ENCODE data around the gene CSMD2. TPM values are rescaled to one million over a fixed set of nuclear protein-coding genes. Genes with fewer than 3 reads are reported as not detected.

Gene CSMD2
- total RNA-seq, 1 donor from 2014 or later = 0.75 TPM

GRCh38 chr1:33465316-33465715, 699.7 kb downstream of the CSMD2 start:
- no peaks in the 10 kb centered on the region for H3K36me3 ChIP-seq (ENCODE audit: control insufficient read depth, insufficient read depth, low read length)
- TF ChIP-seq, protein P1, sequence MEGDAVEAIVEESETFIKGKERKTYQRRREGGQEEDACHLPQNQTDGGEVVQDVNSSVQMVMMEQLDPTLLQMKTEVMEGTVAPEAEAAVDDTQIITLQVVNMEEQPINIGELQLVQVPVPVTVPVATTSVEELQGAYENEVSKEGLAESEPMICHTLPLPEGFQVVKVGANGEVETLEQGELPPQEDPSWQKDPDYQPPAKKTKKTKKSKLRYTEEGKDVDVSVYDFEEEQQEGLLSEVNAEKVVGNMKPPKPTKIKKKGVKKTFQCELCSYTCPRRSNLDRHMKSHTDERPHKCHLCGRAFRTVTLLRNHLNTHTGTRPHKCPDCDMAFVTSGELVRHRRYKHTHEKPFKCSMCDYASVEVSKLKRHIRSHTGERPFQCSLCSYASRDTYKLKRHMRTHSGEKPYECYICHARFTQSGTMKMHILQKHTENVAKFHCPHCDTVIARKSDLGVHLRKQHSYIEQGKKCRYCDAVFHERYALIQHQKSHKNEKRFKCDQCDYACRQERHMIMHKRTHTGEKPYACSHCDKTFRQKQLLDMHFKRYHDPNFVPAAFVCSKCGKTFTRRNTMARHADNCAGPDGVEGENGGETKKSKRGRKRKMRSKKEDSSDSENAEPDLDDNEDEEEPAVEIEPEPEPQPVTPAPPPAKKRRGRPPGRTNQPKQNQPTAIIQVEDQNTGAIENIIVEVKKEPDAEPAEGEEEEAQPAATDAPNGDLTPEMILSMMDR (IDR thresholded peaks at IDR 0.05; ENCODE audit: insufficient read depth, low read length, poor library complexity, severe bottlenecking) = no peak
- no peak for DNase-seq (ENCODE audit: low read depth)
- H3K4me3 ChIP-seq (ENCODE audit: low read depth, low read length) = no peak overlapping the region
- no peaks in the 10 kb centered on the region for H3K27me3 ChIP-seq (ENCODE audit: control insufficient read depth, insufficient read depth, low read length)

DNA sequence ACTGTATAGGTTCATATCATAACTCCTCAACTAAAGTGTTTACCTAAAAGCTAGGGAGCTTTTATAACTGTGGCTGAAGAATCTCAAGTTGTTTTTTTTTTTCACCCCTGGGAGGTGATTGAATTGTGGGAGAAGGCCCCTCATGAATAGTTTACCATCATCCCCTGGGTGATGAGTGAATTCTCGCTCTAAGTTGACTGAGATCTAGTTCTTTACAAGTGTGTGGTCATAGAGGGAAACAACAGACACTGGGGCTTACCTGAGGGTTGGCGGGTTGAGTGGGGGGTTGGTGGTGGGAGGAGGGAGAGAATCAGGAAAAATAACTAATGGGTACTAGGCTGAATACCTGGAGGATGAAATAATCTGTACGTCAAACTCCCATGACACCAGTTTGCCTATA, 700.5 kb downstream of the CSMD2 start:
- DNase-seq (ENCODE audit: low read depth) = no peak
- no peak overlapping the region for H3K4me3 ChIP-seq (ENCODE audit: low read depth, low read length)
- TF ChIP-seq, protein P1 (IDR thresholded peaks at IDR 0.05; ENCODE audit: insufficient read depth, low read length, poor library complexity, severe bottlenecking) = no peak
- H3K27me3 ChIP-seq (ENCODE audit: control insufficient read depth, insufficient read depth, low read length) = no peaks in the 10 kb centered on the region
- H3K36me3 ChIP-seq (ENCODE audit: control insufficient read depth, insufficient read depth, low read length) = no peaks in the 10 kb centered on the region

Other genes starting within 250 kb of the CSMD2 start
- not detected in 2 replicates for gene C1orf94, start 11.7 kb upstream of the CSMD2 start, total RNA-seq